GM21515 (cell line): ENCODE results near the gene ACTN2.
A peak's percentile ranks its signal among the peaks of the same experiment; 100 is the strongest.

ENCODE experiments used
- ATAC-seq: cut with Tn5 transposase; IDR thresholded peaks from one replicate; pipeline ENCODE4 v1.9.1; 2021; ENCODE audit not compliant: unreplicated experiment

Gene ACTN2

GRCh38 chr1:236765831-236766230 is 79.5 kb downstream of the ACTN2 start:
- ATAC-seq: no peak

- no peak for ATAC-seq
Observed at GRCh38 chr1:236766506-236766905, 80.2 kb downstream of the ACTN2 start.

- ATAC-seq: no peak
Observed at GRCh38 chr1:236767276-236767675, 81.0 kb downstream of the ACTN2 start.

GRCh38 chr1:236768601-236769000 is 82.3 kb downstream of the ACTN2 start:
- ATAC-seq: no peak

GRCh38 chr1:236773919-236774318 is 87.6 kb downstream of the ACTN2 start:
- no peak for ATAC-seq

- no peak for ATAC-seq
Observed at GRCh38 chr1:236774926-236775325, 88.6 kb downstream of the ACTN2 start.

GRCh38 chr1:236779312-236779711 is 93.0 kb downstream of the ACTN2 start:
- ATAC-seq: no peak

GRCh38 chr1:236785477-236785876 is 99.2 kb downstream of the ACTN2 start:
- no peak for ATAC-seq

GRCh38 chr1:236786453-236786852 is 100.2 kb downstream of the ACTN2 start:
- no peak for ATAC-seq

GRCh38 chr1:236794585-236795034 is 108.3 kb downstream of the ACTN2 start:
- no peak for ATAC-seq

- peak; percentile 98 for ATAC-seq
Observed at GRCh38 chr1:236795035-236795756, 108.9 kb downstream of the ACTN2 start, which contains the start of gene MTR. MTR (plus strand) TSS chr1:236795292; CDS start chr1:236795704, 412 bp downstream.

- ATAC-seq: peak; percentile 39
Observed at GRCh38 chr1:236795757-236796667, 109.7 kb downstream of the ACTN2 start.

GRCh38 chr1:236799001-236799400 is 112.7 kb downstream of the ACTN2 start:
- no peak for ATAC-seq

GRCh38 chr1:236800002-236800620 is 113.8 kb downstream of the ACTN2 start:
- ATAC-seq: no peak

GRCh38 chr1:236800623-236801022 is 114.3 kb downstream of the ACTN2 start:
- no peak for ATAC-seq

GRCh38 chr1:236802264-236802663 is 116.0 kb downstream of the ACTN2 start:
- no peak for ATAC-seq

- no peak for ATAC-seq
Observed at GRCh38 chr1:236806634-236807033, 120.3 kb downstream of the ACTN2 start.

GRCh38 chr1:236808005-236808404 is 121.7 kb downstream of the ACTN2 start:
- no peak for ATAC-seq

- ATAC-seq: no peak
Observed at GRCh38 chr1:236808564-236809130, 122.3 kb downstream of the ACTN2 start.

GRCh38 chr1:236809148-236809547 is 122.8 kb downstream of the ACTN2 start:
- no peak for ATAC-seq

GRCh38 chr1:236810018-236810417 is 123.7 kb downstream of the ACTN2 start:
- no peak for ATAC-seq
